ENCODE measurements around the gene PPP6R3.
A peak's percentile ranks its signal among the peaks of the same experiment; 100 is the strongest.
"Not testable (repeated sequence)": the region's sequence is repeated elsewhere in the genome, so short reads cannot be mapped to it uniquely, and the experiment has no call there.

Gene PPP6R3

GRCh38 chr11:68533945-68534344 lies 73.4 kb downstream of the PPP6R3 start:
- H3K4me1 Mint-ChIP-seq, result peaks cover 50% of the 10 kb centered on the region
- peaks cover 97% of the 10 kb centered on the region for H3K36me3 Mint-ChIP-seq
- DNase-seq (ENCODE audit: low spot score in 2 of 2) (no peak), ATAC-seq (no peak)
- H3K4me3 Mint-ChIP-seq, result no peak overlapping the region
- peak overlapping the region; percentile 74 for H3K27ac Mint-ChIP-seq
- no peaks in the 10 kb centered on the region for H3K9me3 Mint-ChIP-seq

- Mint-ChIP-seq H3K27ac (peak overlapping the region; percentile 79), H3K4me3 (no peak overlapping the region), H3K36me3 (peaks cover 97% of the 10 kb centered on the region), H3K4me1 (peaks cover 52% of the 10 kb centered on the region), H3K9me3 (no peaks in the 10 kb centered on the region)
- no peak for ATAC-seq
- DNase-seq (ENCODE audit: low spot score in 2 of 2), result no peak
Measured at GRCh38 chr11:68535098-68535497, 74.5 kb downstream of the PPP6R3 start.

- no peak overlapping the region for H3K4me3 Mint-ChIP-seq
- H3K27ac Mint-ChIP-seq, result peak overlapping the region; percentile 55
- ATAC-seq (no peak), DNase-seq (ENCODE audit: low spot score in 2 of 2) (no peak)
- H3K9me3 Mint-ChIP-seq, result no peaks in the 10 kb centered on the region
- H3K36me3 Mint-ChIP-seq, result peaks cover 99% of the 10 kb centered on the region
- peaks cover 59% of the 10 kb centered on the region for H3K4me1 Mint-ChIP-seq
Measured at GRCh38 chr11:68536706-68537105, 76.2 kb downstream of the PPP6R3 start.

GRCh38 chr11:68538025-68538424 lies 77.5 kb downstream of the PPP6R3 start:
- ATAC-seq (no peak), DNase-seq (ENCODE audit: low spot score in 2 of 2) (no peak)
- Mint-ChIP-seq H3K36me3 (peaks cover 100% of the 10 kb centered on the region), H3K4me1 (peaks cover 64% of the 10 kb centered on the region), H3K9me3 (no peaks in the 10 kb centered on the region), H3K4me3 (no peak overlapping the region), H3K27ac (no peak overlapping the region)

- DNase-seq (ENCODE audit: low spot score in 2 of 2) (no peak), ATAC-seq (no peak)
- H3K4me3 Mint-ChIP-seq, result no peak overlapping the region
- H3K27ac Mint-ChIP-seq, result peak overlapping the region; percentile 86
- peaks cover 98% of the 10 kb centered on the region for H3K36me3 Mint-ChIP-seq
- H3K9me3 Mint-ChIP-seq, result no peaks in the 10 kb centered on the region
- peaks cover 65% of the 10 kb centered on the region for H3K4me1 Mint-ChIP-seq
Measured at GRCh38 chr11:68539395-68539794, 78.8 kb downstream of the PPP6R3 start.

GRCh38 chr11:68540504-68540903 lies 80.0 kb downstream of the PPP6R3 start:
- not testable (repeated sequence) for ATAC-seq; H3K9me3 Mint-ChIP-seq; DNase-seq (ENCODE audit: low spot score in 2 of 2); H3K4me3 Mint-ChIP-seq
- H3K27ac Mint-ChIP-seq, result peak overlapping the region; percentile 86
- H3K4me1 Mint-ChIP-seq, result peaks cover 58% of the 10 kb centered on the region
- peaks cover 98% of the 10 kb centered on the region for H3K36me3 Mint-ChIP-seq

GRCh38 chr11:68541116-68541515 lies 80.6 kb downstream of the PPP6R3 start:
- H3K4me3 Mint-ChIP-seq, result no peak overlapping the region
- H3K4me1 Mint-ChIP-seq, result peaks cover 56% of the 10 kb centered on the region
- H3K9me3 Mint-ChIP-seq, result no peaks in the 10 kb centered on the region
- H3K27ac Mint-ChIP-seq, result peak overlapping the region; percentile 86
- peaks cover 98% of the 10 kb centered on the region for H3K36me3 Mint-ChIP-seq
- DNase-seq (ENCODE audit: low spot score in 2 of 2) (no peak), ATAC-seq (no peak)

GRCh38 chr11:68541991-68542390 lies 81.4 kb downstream of the PPP6R3 start:
- H3K36me3 Mint-ChIP-seq, result peaks cover 98% of the 10 kb centered on the region

GRCh38 chr11:68542617-68543016 lies 82.1 kb downstream of the PPP6R3 start:
- H3K36me3 Mint-ChIP-seq, result peaks cover 98% of the 10 kb centered on the region
- H3K9me3 Mint-ChIP-seq, result no peaks in the 10 kb centered on the region
- ATAC-seq (peak; percentile 42), DNase-seq (ENCODE audit: low spot score in 2 of 2) (no peak)
- peaks cover 60% of the 10 kb centered on the region for H3K4me1 Mint-ChIP-seq
- H3K4me3 Mint-ChIP-seq, result no peak overlapping the region
- no peak overlapping the region for H3K27ac Mint-ChIP-seq

More at GRCh38 chr11:68541991-68542390, 81.4 kb downstream of the PPP6R3 start:
- Mint-ChIP-seq H3K9me3 (no peaks in the 10 kb centered on the region), H3K4me1 (peaks cover 56% of the 10 kb centered on the region), H3K4me3 (no peak overlapping the region), H3K27ac (peak overlapping the region; percentile 86)
- ATAC-seq (no peak), DNase-seq (ENCODE audit: low spot score in 2 of 2) (no peak)

- H3K4me1 Mint-ChIP-seq, result peaks cover 64% of the 10 kb centered on the region
- no peak overlapping the region for H3K4me3 Mint-ChIP-seq
- DNase-seq (ENCODE audit: low spot score in 2 of 2) (no peak), ATAC-seq (no peak)
- H3K27ac Mint-ChIP-seq, result peak overlapping the region; percentile 61
- peaks cover 98% of the 10 kb centered on the region for H3K36me3 Mint-ChIP-seq
- no peaks in the 10 kb centered on the region for H3K9me3 Mint-ChIP-seq
Measured at GRCh38 chr11:68543594-68543993, 83.0 kb downstream of the PPP6R3 start.

- Mint-ChIP-seq H3K9me3 (no peaks in the 10 kb centered on the region), H3K27ac (peak overlapping the region; percentile 85), H3K36me3 (peaks cover 94% of the 10 kb centered on the region), H3K4me1 (peaks cover 69% of the 10 kb centered on the region), H3K4me3 (no peak overlapping the region)
- ATAC-seq, result no peak
- DNase-seq (ENCODE audit: low spot score in 2 of 2), result no peak
Measured at GRCh38 chr11:68545347-68545746, 84.8 kb downstream of the PPP6R3 start.

- Mint-ChIP-seq H3K4me3 (no peak overlapping the region), H3K9me3 (no peaks in the 10 kb centered on the region), H3K36me3 (peaks cover 94% of the 10 kb centered on the region), H3K27ac (peak overlapping the region; percentile 85), H3K4me1 (peaks cover 69% of the 10 kb centered on the region)
- ATAC-seq (no peak), DNase-seq (ENCODE audit: low spot score in 2 of 2) (no peak)
Measured at GRCh38 chr11:68545796-68546195, 85.2 kb downstream of the PPP6R3 start.

- H3K9me3 Mint-ChIP-seq, result no peaks in the 10 kb centered on the region
- peak overlapping the region; percentile 85 for H3K27ac Mint-ChIP-seq
- peaks cover 94% of the 10 kb centered on the region for H3K36me3 Mint-ChIP-seq
- peak; percentile 67 for ATAC-seq
- no peak overlapping the region for H3K4me3 Mint-ChIP-seq
- DNase-seq (ENCODE audit: low spot score in 2 of 2), result no peak
- peaks cover 67% of the 10 kb centered on the region for H3K4me1 Mint-ChIP-seq
Measured at GRCh38 chr11:68546555-68546954, 86.0 kb downstream of the PPP6R3 start.

- Mint-ChIP-seq H3K27ac (peak overlapping the region; percentile 85), H3K4me1 (peaks cover 66% of the 10 kb centered on the region), H3K36me3 (peaks cover 96% of the 10 kb centered on the region), H3K4me3 (peak overlapping the region; percentile 42), H3K9me3 (no peaks in the 10 kb centered on the region)
- DNase-seq (ENCODE audit: low spot score in 2 of 2), result no peak
- ATAC-seq, result peak; percentile 11
Measured at GRCh38 chr11:68549789-68550484, 89.4 kb downstream of the PPP6R3 start.

- H3K4me3 Mint-ChIP-seq, result peak overlapping the region; percentile 42
Measured at GRCh38 chr11:68550485-68550817, 89.9 kb downstream of the PPP6R3 start.

GRCh38 chr11:68551223-68551622 lies 90.7 kb downstream of the PPP6R3 start:
- Mint-ChIP-seq H3K27ac (peak overlapping the region; percentile 85), H3K36me3 (peaks cover 97% of the 10 kb centered on the region)

More at GRCh38 chr11:68550485-68550817, 89.9 kb downstream of the PPP6R3 start:
- H3K9me3 Mint-ChIP-seq, result no peaks in the 10 kb centered on the region
- peak overlapping the region; percentile 85 for H3K27ac Mint-ChIP-seq
- DNase-seq (ENCODE audit: low spot score in 2 of 2), result no peak
- peaks cover 66% of the 10 kb centered on the region for H3K4me1 Mint-ChIP-seq
- ATAC-seq, result peak; percentile 55
- H3K36me3 Mint-ChIP-seq, result peaks cover 96% of the 10 kb centered on the region

More at GRCh38 chr11:68551223-68551622, 90.7 kb downstream of the PPP6R3 start:
- Mint-ChIP-seq H3K4me1 (peaks cover 63% of the 10 kb centered on the region), H3K4me3 (no peak overlapping the region), H3K9me3 (no peaks in the 10 kb centered on the region)
- DNase-seq (ENCODE audit: low spot score in 2 of 2) (no peak), ATAC-seq (no peak)

All from stimulated activated effector memory CD8-positive, alpha-beta T cell treated with anti-CD3 and anti-CD28 coated beads, Interleukin-12 subunit alpha, Interleukin-12 subunit beta, amount 100 ng/mL, for 72 hours (primary cell).